IMR-90 (cell line): ENCODE measurements around the gene CDC42BPA.

Experiments used
- MAZ ChIP-seq: IDR thresholded peaks from 2 replicates; pipeline ENCODE4 v1.6.1; 2012; ENCODE audit warnings: low read depth, mild to moderate bottlenecking, low read length, improper control_type of control experiment, moderate library complexity, borderline replicate concordance
- MXI1 ChIP-seq: IDR thresholded peaks from 2 replicates; pipeline ENCODE4 v1.6.1; 2012; ENCODE audit warnings: low read depth, mild to moderate bottlenecking, low read length, moderate library complexity, borderline replicate concordance
- POLR2A ChIP-seq: IDR thresholded peaks from 2 replicates; pipeline ENCODE4 v1.6.1; 2012; ENCODE audit warnings: mild to moderate bottlenecking, low read depth, low read length
- RFX5 ChIP-seq: IDR thresholded peaks from 2 replicates; pipeline ENCODE4 v1.8.0; 2012; ENCODE audit warnings: low read depth, mild to moderate bottlenecking, low read length, moderate library complexity
- SMC3 ChIP-seq: fragments of 150-350 bp; IDR thresholded peaks from 2 replicates; pipeline ENCODE4 v1.6.1; 2016; ENCODE audit warnings: low read depth, mild to moderate bottlenecking, antibody characterized with exemption, low read length, moderate library complexity
- TF ChIP-seq, protein P1 (sequence below): conservative IDR thresholded peaks from 2 replicates; pipeline ENCODE4 v1.5.1; 2012; ENCODE audit warnings: mild to moderate bottlenecking, low read depth, low read length, improper control_type of control experiment

DNA sequence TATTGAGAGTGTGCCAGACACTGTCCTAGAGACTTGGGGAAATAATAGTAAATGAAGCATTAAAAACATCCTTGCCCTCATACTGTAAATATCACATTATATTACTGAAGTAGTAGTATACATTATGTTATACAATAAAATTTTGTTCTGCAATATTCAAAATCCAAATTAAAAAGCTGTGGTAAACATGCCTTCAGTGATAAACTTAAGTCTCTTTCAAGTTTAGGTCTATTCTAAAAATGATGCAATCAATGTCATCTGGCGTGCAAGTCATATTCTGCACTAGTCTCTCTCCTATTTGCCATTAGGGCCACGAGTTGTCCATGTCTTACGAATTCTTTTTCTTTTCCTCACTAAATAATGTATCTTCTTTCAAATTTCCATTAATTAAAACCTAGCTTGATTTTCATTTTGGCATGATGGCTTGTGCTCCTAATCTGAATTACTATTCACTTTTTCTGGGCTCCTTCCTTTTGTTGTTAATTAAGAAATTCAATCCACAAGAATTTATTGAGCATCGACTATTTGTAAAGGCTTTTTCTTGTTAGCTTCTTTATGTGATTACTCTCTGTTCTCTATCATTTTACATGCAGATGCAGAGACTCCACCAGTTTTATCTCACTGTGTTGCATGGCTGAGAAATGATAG, 247.5 kb downstream of the CDC42BPA start:
- no peak for TF ChIP-seq SMC3
- TF ChIP-seq, protein P1, sequence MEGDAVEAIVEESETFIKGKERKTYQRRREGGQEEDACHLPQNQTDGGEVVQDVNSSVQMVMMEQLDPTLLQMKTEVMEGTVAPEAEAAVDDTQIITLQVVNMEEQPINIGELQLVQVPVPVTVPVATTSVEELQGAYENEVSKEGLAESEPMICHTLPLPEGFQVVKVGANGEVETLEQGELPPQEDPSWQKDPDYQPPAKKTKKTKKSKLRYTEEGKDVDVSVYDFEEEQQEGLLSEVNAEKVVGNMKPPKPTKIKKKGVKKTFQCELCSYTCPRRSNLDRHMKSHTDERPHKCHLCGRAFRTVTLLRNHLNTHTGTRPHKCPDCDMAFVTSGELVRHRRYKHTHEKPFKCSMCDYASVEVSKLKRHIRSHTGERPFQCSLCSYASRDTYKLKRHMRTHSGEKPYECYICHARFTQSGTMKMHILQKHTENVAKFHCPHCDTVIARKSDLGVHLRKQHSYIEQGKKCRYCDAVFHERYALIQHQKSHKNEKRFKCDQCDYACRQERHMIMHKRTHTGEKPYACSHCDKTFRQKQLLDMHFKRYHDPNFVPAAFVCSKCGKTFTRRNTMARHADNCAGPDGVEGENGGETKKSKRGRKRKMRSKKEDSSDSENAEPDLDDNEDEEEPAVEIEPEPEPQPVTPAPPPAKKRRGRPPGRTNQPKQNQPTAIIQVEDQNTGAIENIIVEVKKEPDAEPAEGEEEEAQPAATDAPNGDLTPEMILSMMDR = no peak
- no peak for TF ChIP-seq POLR2A
- TF ChIP-seq MXI1 = no peak
- no peak for TF ChIP-seq RFX5
- no peak for TF ChIP-seq MAZ
